AG04450 (cell line): ENCODE results near the gene NF2. TPM values are rescaled to one million over a fixed set of nuclear protein-coding genes. Genes with fewer than 3 reads are reported as not detected.

ENCODE experiments used
- CTCF ChIA-PET: fragments of 300-600, 350-600 bp; formaldehyde crosslinking; extraction: SDS; loops from one replicate; lab custom pipeline; 2022; ENCODE audit warnings: antibody characterized with exemption, inconsistent platforms; lab: Charles Lee
- POLR2A ChIA-PET: fragments of 350-600 bp; formaldehyde crosslinking; extraction: SDS; loops from one replicate; lab custom pipeline; 2021; ENCODE audit warnings: antibody characterized with exemption, inconsistent platforms; lab: Yijun Ruan, JAX
- DNase-seq: peaks from one replicate; pipeline ENCODE4 v3.0.0-alpha.2; 2011; ENCODE audit warnings: low read depth, low spot score
- H3K27ac ChIP-seq: one replicate; pipeline ENCODE4 v1.5.1; 2012; ENCODE audit warnings: low read depth, low read length, control low read depth
- H3K27me3 ChIP-seq: one replicate; pipeline ENCODE4 v1.6.0; 2012; ENCODE audit warnings: low read length; ENCODE audit not compliant: control insufficient read depth, insufficient read depth
- H3K4me3 ChIP-seq: 2 replicates; pipeline ENCODE4 v1.5.1; 2011; ENCODE audit warnings: mild to moderate bottlenecking, low read depth, low read length, control low read depth
- H3K9me3 ChIP-seq: 2 replicates; pipeline ENCODE4 v1.5.1; 2012; ENCODE audit warnings: low read length; ENCODE audit not compliant: control insufficient read depth, insufficient read depth
- polyA plus RNA-seq: library from polyadenylated mRNA; depleted of rRNA; stranded (reverse); fragments of >200 nt; gene quantifications from 2 replicates; pipeline ENCODE4 v1.2.3, GENCODE V29; 2011
- TF ChIP-seq, protein P1 (sequence below): IDR thresholded peaks from 2 replicates; pipeline ENCODE4 v1.5.1; 2011; ENCODE audit warnings: low read depth, low read length, control low read depth, inconsistent platforms

The NF2 gene
- polyA plus RNA-seq, 1 experiment, result 57.6 TPM

DNA sequence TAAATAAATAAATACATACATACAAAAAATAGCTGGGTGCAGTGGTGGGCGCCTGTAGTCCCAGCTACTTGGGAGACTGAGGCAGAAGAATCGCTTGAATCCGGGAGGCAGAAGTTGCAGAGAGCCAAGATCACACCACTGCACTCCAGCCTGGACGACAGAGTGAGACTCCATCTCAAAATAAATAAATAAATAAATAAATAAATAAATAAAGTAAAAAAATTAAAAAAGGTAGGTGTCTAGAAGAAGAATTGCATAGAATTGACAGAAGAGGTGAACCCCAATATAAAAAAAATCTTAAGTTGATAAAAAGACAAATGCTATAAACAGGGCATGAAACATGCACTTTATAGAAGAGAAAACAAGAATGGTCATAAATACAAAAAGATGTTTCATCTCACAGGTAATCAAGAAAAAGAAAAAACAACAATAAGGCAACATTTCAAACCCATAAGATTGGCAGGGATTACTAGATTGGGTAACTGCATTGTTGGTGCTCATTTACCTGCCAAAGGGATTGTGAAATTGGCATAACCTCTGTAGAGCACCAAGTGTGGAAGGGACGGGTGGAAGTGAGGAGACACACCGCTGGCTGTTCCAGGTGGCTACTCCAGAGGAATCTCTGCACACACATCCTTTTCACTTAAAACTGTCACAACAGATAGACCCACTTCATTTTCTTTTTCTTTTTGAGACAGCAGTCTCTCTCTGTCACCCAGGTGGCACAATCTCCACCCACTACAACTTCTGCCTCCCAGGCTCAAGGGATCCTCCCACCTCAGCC lies 44.7 kb downstream of the NF2 start:
- CTCF ChIA-PET, result no interaction called here
- no peak overlapping the region for H3K4me3 ChIP-seq

GRCh38 chr22:29650370-29650769 lies 46.9 kb downstream of the NF2 start:
- CTCF ChIA-PET, result no interaction called here

More for the DNA sequence above, 44.7 kb downstream of the NF2 start:
- Histone ChIP-seq H3K27ac (no peak overlapping the region), H3K27me3 (no peaks in the 10 kb centered on the region), H3K9me3 (no peaks in the 10 kb centered on the region)
- TF ChIP-seq, protein P1, sequence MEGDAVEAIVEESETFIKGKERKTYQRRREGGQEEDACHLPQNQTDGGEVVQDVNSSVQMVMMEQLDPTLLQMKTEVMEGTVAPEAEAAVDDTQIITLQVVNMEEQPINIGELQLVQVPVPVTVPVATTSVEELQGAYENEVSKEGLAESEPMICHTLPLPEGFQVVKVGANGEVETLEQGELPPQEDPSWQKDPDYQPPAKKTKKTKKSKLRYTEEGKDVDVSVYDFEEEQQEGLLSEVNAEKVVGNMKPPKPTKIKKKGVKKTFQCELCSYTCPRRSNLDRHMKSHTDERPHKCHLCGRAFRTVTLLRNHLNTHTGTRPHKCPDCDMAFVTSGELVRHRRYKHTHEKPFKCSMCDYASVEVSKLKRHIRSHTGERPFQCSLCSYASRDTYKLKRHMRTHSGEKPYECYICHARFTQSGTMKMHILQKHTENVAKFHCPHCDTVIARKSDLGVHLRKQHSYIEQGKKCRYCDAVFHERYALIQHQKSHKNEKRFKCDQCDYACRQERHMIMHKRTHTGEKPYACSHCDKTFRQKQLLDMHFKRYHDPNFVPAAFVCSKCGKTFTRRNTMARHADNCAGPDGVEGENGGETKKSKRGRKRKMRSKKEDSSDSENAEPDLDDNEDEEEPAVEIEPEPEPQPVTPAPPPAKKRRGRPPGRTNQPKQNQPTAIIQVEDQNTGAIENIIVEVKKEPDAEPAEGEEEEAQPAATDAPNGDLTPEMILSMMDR, result no peak
- POLR2A ChIA-PET, result no interaction called here
- DNase-seq, result no peak

GRCh38 chr22:29651652-29652051 lies 48.2 kb downstream of the NF2 start:
- ChIA-PET POLR2A (no interaction called here), CTCF (interaction anchor here (0.6 to 1.0 kb wide), 2 partner anchors 16 to 506 kb away, joined by 3 read pairs; no protein-coding TSS in a partner anchor)
- no peak overlapping the region for H3K27ac ChIP-seq
- no peaks in the 10 kb centered on the region for H3K9me3 ChIP-seq
- H3K27me3 ChIP-seq, result no peaks in the 10 kb centered on the region
- TF ChIP-seq, protein P1, result no peak
- no peak for DNase-seq
- no peak overlapping the region for H3K4me3 ChIP-seq

More at GRCh38 chr22:29650370-29650769, 46.9 kb downstream of the NF2 start:
- Histone ChIP-seq H3K9me3 (no peaks in the 10 kb centered on the region), H3K4me3 (no peak overlapping the region), H3K27me3 (no peaks in the 10 kb centered on the region), H3K27ac (no peak overlapping the region)
- POLR2A ChIA-PET, result interaction anchor here (0.7 kb wide), 1 partner anchor 31 kb away, joined by 10 read pairs; no protein-coding TSS in a partner anchor
- TF ChIP-seq, protein P1, result no peak
- no peak for DNase-seq

DNA sequence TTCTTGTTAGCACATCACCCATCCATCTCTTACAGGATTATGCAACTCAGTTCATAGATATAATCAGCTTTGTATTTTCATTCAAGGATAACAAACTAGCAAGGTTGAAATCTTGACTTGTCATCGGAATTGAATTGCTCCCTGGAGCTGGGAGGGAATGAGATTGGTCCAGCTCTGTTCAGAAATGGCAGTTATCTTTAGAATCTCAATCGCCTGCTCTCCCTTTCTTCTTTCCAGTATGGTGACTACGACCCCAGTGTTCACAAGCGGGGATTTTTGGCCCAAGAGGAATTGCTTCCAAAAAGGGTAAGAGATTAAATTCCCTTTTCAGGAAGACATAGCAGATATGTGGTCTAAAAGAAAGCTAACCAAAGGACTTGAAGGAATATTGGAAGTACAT lies 51.0 kb downstream of the NF2 start:
- Histone ChIP-seq H3K27ac (no peak overlapping the region), H3K27me3 (no peaks in the 10 kb centered on the region), H3K4me3 (no peak overlapping the region), H3K9me3 (no peaks in the 10 kb centered on the region)
- CTCF ChIA-PET, result interaction anchor here (1.0 to 2.4 kb wide), 5 partner anchors 16 to 435 kb away, joined by 3 to 9 read pairs (median 4); no protein-coding TSS in a partner anchor
- POLR2A ChIA-PET, result interaction anchor here (0.6 kb wide), 1 partner anchor 67 kb away, joined by 5 read pairs; no protein-coding TSS in a partner anchor
- TF ChIP-seq, protein P1, result no peak
- no peak for DNase-seq

- Histone ChIP-seq H3K4me3 (no peak overlapping the region), H3K27ac (no peak overlapping the region), H3K9me3 (no peaks in the 10 kb centered on the region), H3K27me3 (no peaks in the 10 kb centered on the region)
- CTCF ChIA-PET, result interaction anchor here (1.0 to 2.4 kb wide), 4 partner anchors 17 to 434 kb away, joined by 3 to 8 read pairs (median 4); no protein-coding TSS in a partner anchor
- no peak for DNase-seq
- POLR2A ChIA-PET, result interaction anchor here (0.6 kb wide), 1 partner anchor 67 kb away, joined by 5 read pairs; no protein-coding TSS in a partner anchor
- TF ChIP-seq, protein P1, result no peak
Observed at GRCh38 chr22:29654882-29655281, 51.4 kb downstream of the NF2 start.
